ENCODE data around the gene S100A11. TPM values are rescaled to one million over a fixed set of nuclear protein-coding genes. Genes with fewer than 3 reads are reported as not detected.

Gene S100A11
- total RNA-seq, 6 experiments from 2014 or later = 1,164 to 1,256 (median 1,179) TPM

DNA sequence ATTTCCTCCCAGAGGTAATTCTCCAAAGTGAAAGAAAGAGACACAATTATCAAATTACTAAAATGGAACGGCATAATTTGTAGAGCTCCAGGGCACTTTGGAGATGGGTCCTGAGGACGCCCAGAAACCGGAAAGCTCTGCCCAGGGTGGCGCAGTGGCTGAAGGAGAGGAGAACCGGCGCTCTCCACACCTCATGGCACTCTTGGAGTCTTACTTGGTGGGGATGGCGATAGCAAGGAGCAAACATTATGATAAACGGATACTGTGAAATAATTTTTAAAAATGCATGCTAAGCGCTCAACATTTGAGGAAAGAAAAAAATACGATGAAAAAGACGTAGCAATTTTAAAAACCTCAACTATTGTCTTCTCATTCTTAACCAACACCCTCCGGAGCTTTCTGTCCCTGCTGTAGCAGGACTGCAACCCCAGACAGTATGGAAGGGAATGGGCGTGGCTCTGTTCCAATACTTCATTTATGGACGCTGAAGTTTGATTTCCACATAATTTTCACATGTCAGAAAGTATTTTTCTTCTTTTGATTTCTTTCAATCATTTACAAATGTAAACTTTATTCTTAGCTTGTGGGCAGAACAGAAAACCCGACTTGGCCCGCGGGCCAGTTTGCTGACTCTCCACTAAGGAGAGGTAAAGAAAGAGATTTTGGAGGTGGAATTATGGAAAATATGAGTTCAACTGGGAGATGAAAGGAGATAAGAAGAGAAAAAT lies 1.1 kb downstream of the S100A11 start:
- Mint-ChIP-seq H3K27ac (peak overlapping the region; percentile 98), H3K9me3 (no peaks in the 10 kb centered on the region), H3K4me1 (ENCODE audit: low read depth) (peaks cover 34% of the 10 kb centered on the region), H3K27me3 (ENCODE audit: insufficient read depth) (peaks cover 2% of the 10 kb centered on the region; the same call in 1 of the 2 replicates), H3K36me3 (ENCODE audit: low read depth) (peaks cover 49% of the 10 kb centered on the region), H3K4me3 (peak overlapping the region; percentile 96)
- TF ChIP-seq, protein P1, sequence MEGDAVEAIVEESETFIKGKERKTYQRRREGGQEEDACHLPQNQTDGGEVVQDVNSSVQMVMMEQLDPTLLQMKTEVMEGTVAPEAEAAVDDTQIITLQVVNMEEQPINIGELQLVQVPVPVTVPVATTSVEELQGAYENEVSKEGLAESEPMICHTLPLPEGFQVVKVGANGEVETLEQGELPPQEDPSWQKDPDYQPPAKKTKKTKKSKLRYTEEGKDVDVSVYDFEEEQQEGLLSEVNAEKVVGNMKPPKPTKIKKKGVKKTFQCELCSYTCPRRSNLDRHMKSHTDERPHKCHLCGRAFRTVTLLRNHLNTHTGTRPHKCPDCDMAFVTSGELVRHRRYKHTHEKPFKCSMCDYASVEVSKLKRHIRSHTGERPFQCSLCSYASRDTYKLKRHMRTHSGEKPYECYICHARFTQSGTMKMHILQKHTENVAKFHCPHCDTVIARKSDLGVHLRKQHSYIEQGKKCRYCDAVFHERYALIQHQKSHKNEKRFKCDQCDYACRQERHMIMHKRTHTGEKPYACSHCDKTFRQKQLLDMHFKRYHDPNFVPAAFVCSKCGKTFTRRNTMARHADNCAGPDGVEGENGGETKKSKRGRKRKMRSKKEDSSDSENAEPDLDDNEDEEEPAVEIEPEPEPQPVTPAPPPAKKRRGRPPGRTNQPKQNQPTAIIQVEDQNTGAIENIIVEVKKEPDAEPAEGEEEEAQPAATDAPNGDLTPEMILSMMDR (IDR thresholded peaks at IDR 0.05) = no peak
- no peak for DNase-seq

DNA sequence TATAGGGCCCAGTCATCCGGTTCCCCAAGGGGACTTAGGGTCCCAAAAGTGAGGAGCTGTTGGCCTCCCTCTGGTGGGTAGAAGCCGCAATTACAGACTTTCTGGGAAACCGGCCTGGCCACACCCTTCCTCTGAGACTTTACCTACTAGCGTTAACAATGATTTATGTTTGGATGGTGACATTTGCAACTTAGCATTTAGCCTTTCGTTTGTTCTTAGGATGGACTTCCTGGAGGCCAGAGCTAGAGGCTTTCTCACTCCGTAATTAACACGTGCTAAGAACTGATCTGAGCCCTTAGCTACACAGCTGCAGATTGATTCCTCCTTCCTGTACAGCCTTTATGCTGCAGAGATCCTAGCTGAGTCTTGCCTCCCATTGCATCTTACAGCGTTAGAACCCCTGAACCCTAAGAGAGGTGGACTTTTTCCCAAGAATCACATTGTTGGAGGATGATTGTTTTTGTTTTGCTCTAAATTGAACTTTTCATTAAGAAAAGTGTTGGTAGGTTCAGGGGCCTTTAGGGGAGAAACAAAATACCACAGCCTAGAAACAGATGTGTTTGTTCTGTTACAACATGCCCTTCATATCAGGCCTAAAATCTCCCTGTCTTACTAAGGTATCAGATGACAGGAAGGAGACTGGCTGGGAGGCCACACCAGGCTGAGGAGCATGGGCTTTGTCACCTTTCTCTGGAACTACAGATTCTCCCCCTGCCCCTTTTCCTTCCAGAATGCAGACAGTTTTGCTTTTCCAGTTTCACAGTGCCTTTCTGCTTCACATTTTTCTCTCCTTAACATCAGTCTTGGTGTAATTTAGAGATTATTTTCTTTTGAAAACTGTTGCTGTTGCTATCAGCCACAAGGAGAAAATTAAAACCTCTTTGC lies 1.9 kb downstream of the S100A11 start:
- Mint-ChIP-seq H3K9me3 (no peaks in the 10 kb centered on the region), H3K4me3 (peak overlapping the region; percentile 96), H3K36me3 (ENCODE audit: low read depth) (peaks cover 53% of the 10 kb centered on the region), H3K27ac (peak overlapping the region; percentile 98), H3K27me3 (ENCODE audit: insufficient read depth) (peaks cover 2% of the 10 kb centered on the region; the same call in 1 of the 2 replicates), H3K4me1 (ENCODE audit: low read depth) (peaks cover 34% of the 10 kb centered on the region)
- TF ChIP-seq, protein P1 (IDR thresholded peaks at IDR 0.05) = peak; percentile 87
- peak; percentile 68 for DNase-seq

DNA sequence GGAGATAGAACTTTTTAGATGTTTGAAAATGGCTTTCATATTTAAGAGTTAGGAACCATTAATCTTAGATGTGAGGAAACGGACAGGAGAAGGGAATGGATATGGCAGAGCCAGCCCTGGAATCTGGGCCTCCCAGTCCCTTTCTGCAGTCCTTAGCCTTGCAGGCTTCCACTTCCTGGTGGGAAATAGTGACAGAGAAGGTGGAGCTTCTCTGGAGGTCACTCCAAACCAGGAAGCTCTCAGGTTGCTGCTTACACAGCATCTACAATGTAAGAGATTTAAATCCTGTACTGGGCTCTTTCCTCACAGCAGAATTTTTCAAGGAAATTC lies 2.5 kb downstream of the S100A11 start:
- TF ChIP-seq, protein P1 (IDR thresholded peaks at IDR 0.05) = no peak
- H3K9me3 Mint-ChIP-seq = no peaks in the 10 kb centered on the region
- peaks cover 55% of the 10 kb centered on the region for H3K36me3 Mint-ChIP-seq (ENCODE audit: low read depth)
- DNase-seq = no peak
- H3K4me1 Mint-ChIP-seq (ENCODE audit: low read depth) = peaks cover 37% of the 10 kb centered on the region
- peak overlapping the region; percentile 98; the same call in 1 of the 2 replicates for H3K27ac Mint-ChIP-seq
- H3K4me3 Mint-ChIP-seq = peak overlapping the region; percentile 96
- H3K27me3 Mint-ChIP-seq (ENCODE audit: insufficient read depth) = peaks cover 2% of the 10 kb centered on the region; the same call in 1 of the 2 replicates

DNA sequence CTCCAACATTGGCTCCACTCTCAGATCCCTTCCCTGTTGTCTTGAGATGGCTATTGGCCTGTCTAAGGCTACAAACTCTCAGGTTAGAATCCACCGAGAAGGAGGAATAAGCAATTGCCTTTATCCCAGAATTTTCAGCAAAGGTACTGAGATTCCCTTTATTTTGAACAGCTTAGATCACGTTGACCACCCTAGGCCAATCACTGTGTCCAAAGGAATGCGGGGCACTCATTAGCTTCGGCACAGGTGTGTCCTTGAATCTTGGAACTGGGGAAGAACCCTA lies 6.9 kb downstream of the S100A11 start:
- DNase-seq = no peak
- TF ChIP-seq, protein P1 (IDR thresholded peaks at IDR 0.05) = no peak
- peaks cover 46% of the 10 kb centered on the region for H3K4me1 Mint-ChIP-seq (ENCODE audit: low read depth)
- peaks cover 42% of the 10 kb centered on the region for H3K36me3 Mint-ChIP-seq (ENCODE audit: low read depth)
- no peaks in the 10 kb centered on the region for H3K9me3 Mint-ChIP-seq
- no peak overlapping the region for H3K27ac Mint-ChIP-seq
- H3K27me3 Mint-ChIP-seq (ENCODE audit: insufficient read depth) = peaks cover 2% of the 10 kb centered on the region
- H3K4me3 Mint-ChIP-seq = no peak overlapping the region

DNA sequence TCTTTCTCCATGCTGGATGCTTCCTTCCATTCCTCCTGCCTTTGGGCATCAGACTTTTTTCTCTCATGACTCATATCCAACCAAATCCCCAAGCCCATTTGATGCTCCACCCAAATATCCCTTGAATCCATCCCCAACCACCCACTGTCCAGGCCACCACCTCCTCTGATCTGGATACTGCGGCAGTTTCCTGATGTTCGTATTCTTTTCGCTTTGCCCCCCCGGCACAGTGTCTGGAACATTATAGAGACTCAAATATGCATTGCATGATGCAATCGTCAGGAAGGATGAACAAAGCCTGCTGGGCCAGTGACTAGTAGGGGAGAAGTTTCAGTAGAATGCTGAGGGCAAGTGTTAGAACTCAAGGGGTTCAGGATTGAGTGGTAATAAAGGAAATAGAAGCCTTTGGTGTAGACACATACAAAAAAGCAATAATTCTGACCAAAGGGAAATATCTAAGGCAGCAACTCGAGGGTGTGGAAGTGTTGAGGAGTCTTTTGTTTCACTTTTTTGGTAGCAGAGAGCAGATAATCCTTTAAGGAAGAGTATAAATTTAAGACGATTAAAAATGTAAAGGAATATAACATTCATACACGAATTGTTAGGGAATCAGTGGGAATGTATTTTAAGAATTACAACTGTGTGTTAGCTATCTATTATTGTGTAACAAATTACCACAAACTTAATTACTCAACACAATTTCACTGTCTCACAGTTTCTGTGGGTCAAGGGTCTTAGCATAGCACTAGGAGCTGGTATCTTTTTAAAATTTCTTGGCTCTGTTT lies 7.5 kb downstream of the S100A11 start:
- DNase-seq = peak; percentile 11
- Mint-ChIP-seq H3K9me3 (no peaks in the 10 kb centered on the region), H3K4me3 (no peak overlapping the region), H3K27ac (peak overlapping the region; percentile 20), H3K36me3 (ENCODE audit: low read depth) (peaks cover 38% of the 10 kb centered on the region), H3K4me1 (ENCODE audit: low read depth) (peaks cover 40% of the 10 kb centered on the region), H3K27me3 (ENCODE audit: insufficient read depth) (peaks cover 2% of the 10 kb centered on the region)
- TF ChIP-seq, protein P1 (IDR thresholded peaks at IDR 0.05) = no peak

Data from HFFc6 (cell line).